Measurements from ENCODE around the gene TSC2.
"Not testable (repeated sequence)": the region's sequence is repeated elsewhere in the genome, so short reads cannot be mapped to it uniquely, and the experiment has no call there.

TSC2 gene

GRCh38 chr16:2086812-2087747 is 39.3 kb downstream of the TSC2 start:
- DNase-seq (ENCODE audit: low read depth): no peak

- no peak for DNase-seq (ENCODE audit: low read depth)
Measured at GRCh38 chr16:2087748-2088631, 40.2 kb downstream of the TSC2 start.

GRCh38 chr16:2088759-2089358 is 41.1 kb downstream of the TSC2 start:
- DNase-seq (ENCODE audit: low read depth): no peak

- no peak for DNase-seq (ENCODE audit: low read depth)
Measured at GRCh38 chr16:2089706-2090480, 42.1 kb downstream of the TSC2 start.

GRCh38 chr16:2090481-2090776 is 42.6 kb downstream of the TSC2 start:
- no peak for DNase-seq (ENCODE audit: low read depth)

GRCh38 chr16:2090777-2091546 is 43.2 kb downstream of the TSC2 start:
- no peak for DNase-seq (ENCODE audit: low read depth)

GRCh38 chr16:2091547-2092255 is 43.9 kb downstream of the TSC2 start:
- no peak for DNase-seq (ENCODE audit: low read depth)

- DNase-seq (ENCODE audit: low read depth): no peak
Measured at GRCh38 chr16:2092256-2092620, 44.5 kb downstream of the TSC2 start.

- DNase-seq (ENCODE audit: low read depth): no peak
Measured at GRCh38 chr16:2092866-2093265, 45.1 kb downstream of the TSC2 start.

- no peak for DNase-seq (ENCODE audit: low read depth)
Measured at GRCh38 chr16:2093793-2094192, 46.0 kb downstream of the TSC2 start.

- no peak for DNase-seq (ENCODE audit: low read depth)
Measured at GRCh38 chr16:2095315-2095853, 47.6 kb downstream of the TSC2 start.

GRCh38 chr16:2095918-2096582 is 48.3 kb downstream of the TSC2 start:
- no peak for DNase-seq (ENCODE audit: low read depth)

GRCh38 chr16:2096853-2097595 is 49.2 kb downstream of the TSC2 start:
- DNase-seq (ENCODE audit: low read depth): no peak

- DNase-seq (ENCODE audit: low read depth): not testable (repeated sequence)
Measured at GRCh38 chr16:2097689-2098088, 49.9 kb downstream of the TSC2 start.

- DNase-seq (ENCODE audit: low read depth): not testable (repeated sequence)
Measured at GRCh38 chr16:2101581-2101980, 53.8 kb downstream of the TSC2 start.

GRCh38 chr16:2102471-2102870 is 54.7 kb downstream of the TSC2 start:
- DNase-seq (ENCODE audit: low read depth): no peak

- not testable (repeated sequence) for DNase-seq (ENCODE audit: low read depth)
Measured at GRCh38 chr16:2104464-2104863, 56.7 kb downstream of the TSC2 start.

GRCh38 chr16:2105291-2105690 is 57.5 kb downstream of the TSC2 start:
- DNase-seq (ENCODE audit: low read depth): not testable (repeated sequence)

- DNase-seq (ENCODE audit: low read depth): not testable (repeated sequence)
Measured at GRCh38 chr16:2105769-2106168, 58.0 kb downstream of the TSC2 start.

Measured in activated T-helper 1 cell treated with Interleukin-2 at 50 U/mL for 16 hours (primary cell).